Measurements from ENCODE around the gene FIBCD1.
"Not testable (repeated sequence)": the region's sequence is repeated elsewhere in the genome, so short reads cannot be mapped to it uniquely, and the experiment has no call there.

The FIBCD1 gene

GRCh38 chr9:130973686-130974281 lies 34.7 kb upstream of the FIBCD1 start:
- DNase-seq (ENCODE audit: low read depth) = no peak

GRCh38 chr9:130972957-130973685 lies 34.1 kb upstream of the FIBCD1 start:
- no peak for DNase-seq (ENCODE audit: low read depth)

GRCh38 chr9:130972277-130972956 lies 33.4 kb upstream of the FIBCD1 start:
- no peak for DNase-seq (ENCODE audit: low read depth)

GRCh38 chr9:130971294-130971849 lies 32.3 kb upstream of the FIBCD1 start:
- no peak for DNase-seq (ENCODE audit: low read depth)

GRCh38 chr9:130970855-130971254 lies 31.8 kb upstream of the FIBCD1 start:
- no peak for DNase-seq (ENCODE audit: low read depth)

- no peak for DNase-seq (ENCODE audit: low read depth)
Observed at GRCh38 chr9:130970052-130970451, 31.0 kb upstream of the FIBCD1 start.

- no peak for DNase-seq (ENCODE audit: low read depth)
Observed at GRCh38 chr9:130965680-130966079, 26.6 kb upstream of the FIBCD1 start.

- DNase-seq (ENCODE audit: low read depth) = no peak
Observed at GRCh38 chr9:130963916-130964315, 24.9 kb upstream of the FIBCD1 start.

- no peak for DNase-seq (ENCODE audit: low read depth)
Observed at GRCh38 chr9:130963337-130963908, 24.4 kb upstream of the FIBCD1 start.

GRCh38 chr9:130962418-130963316 lies 23.6 kb upstream of the FIBCD1 start:
- DNase-seq (ENCODE audit: low read depth) = no peak

GRCh38 chr9:130961511-130962300 lies 22.7 kb upstream of the FIBCD1 start:
- DNase-seq (ENCODE audit: low read depth) = no peak

GRCh38 chr9:130960522-130961378 lies 21.7 kb upstream of the FIBCD1 start:
- no peak for DNase-seq (ENCODE audit: low read depth)

GRCh38 chr9:130959809-130960334 lies 20.8 kb upstream of the FIBCD1 start:
- no peak for DNase-seq (ENCODE audit: low read depth)

- DNase-seq (ENCODE audit: low read depth) = not testable (repeated sequence)
Observed at GRCh38 chr9:130958564-130958963, 19.5 kb upstream of the FIBCD1 start.

- no peak for DNase-seq (ENCODE audit: low read depth)
Observed at GRCh38 chr9:130957451-130958203, 18.6 kb upstream of the FIBCD1 start.

- no peak for DNase-seq (ENCODE audit: low read depth)
Observed at GRCh38 chr9:130956636-130957450, 17.8 kb upstream of the FIBCD1 start.

GRCh38 chr9:130955947-130956621 lies 17.0 kb upstream of the FIBCD1 start:
- no peak for DNase-seq (ENCODE audit: low read depth)

Measured in stimulated activated CD8-positive, alpha-beta memory T cell treated with anti-CD3 and anti-CD28 coated beads, Interleukin-7, amount 100 ng/mL, for 24 hours (primary cell).